Measurements from ENCODE around the gene PCSK4.

Gene PCSK4

DNA sequence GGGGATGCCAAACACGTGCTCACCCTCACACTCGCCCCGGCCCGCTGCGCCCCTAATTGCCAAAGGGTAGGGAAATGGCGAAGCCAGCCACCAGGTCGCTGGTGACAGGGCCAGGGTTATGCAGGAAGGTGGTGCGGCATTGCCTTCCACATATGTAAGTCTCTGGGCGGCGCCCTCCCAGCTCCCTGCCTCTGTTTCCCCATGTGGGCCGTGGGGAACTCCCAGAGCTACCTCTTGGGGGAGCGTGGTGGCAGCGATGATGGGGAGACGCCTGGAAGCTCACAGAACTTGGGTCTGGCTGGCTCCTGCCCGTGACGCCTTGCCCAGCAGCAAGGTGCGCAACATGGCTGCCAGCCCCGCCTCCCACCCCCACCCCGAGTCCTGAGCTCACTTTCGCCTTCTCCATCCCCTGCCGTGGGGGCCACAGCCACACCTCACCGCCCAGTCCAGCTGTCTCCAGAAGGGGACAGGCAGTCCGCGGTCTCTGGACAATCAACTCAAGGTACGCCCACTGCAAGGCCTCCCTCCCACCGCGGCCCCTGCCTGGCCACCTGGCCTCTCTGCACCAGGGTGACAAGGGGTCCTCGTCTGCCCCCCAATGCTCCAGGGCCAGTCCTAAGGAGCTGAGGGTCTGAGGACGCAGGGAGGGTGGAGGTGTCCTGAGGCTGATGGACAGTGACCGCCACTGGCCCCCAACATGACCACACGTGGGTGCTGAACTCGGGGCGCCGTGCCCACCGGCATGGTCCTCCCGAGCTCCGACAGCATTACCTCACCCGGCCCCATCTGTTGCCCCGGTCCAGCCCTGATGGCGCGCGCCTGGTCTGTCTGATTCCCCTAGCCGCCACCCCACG lies 17.7 kb downstream of the PCSK4 start:
- FAIRE-seq: no peak
- no peak for DNase-seq (ENCODE audit: extremely low spot score, insufficient read length, low read depth)

DNA sequence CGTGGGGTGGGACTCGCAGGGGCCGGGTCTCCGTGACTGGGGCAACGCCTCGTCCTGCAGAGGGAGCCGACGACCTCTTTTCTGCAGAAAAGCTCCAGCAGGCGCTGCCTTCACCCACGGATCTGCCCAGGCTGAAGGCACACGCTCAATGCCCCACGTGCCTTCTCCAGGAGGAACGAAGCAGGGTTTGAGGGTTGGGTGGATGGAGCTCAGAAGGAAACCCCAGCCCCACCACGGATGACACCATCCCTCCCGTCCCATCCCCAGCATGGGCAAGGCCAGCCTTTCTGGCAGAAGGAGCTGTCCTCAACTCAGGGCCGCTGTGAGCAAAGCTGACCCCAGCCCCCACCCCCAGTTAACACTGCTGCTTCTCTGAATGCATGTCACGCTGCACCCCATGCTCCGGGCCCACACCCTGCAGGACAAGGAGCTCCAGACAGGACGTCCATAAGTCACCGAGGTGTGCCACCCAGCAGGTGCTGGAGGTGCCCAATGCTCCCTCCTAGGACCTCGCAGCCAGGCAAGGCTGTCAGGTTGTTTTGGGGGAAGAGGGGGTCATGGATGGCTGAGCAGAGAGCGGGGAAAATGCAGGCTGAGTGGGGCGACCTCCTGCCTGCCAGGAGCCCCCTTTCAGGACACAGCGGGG lies 18.5 kb downstream of the PCSK4 start:
- DNase-seq (ENCODE audit: extremely low spot score, insufficient read length, low read depth) (no peak), FAIRE-seq (no peak)

GRCh38 chr19:1471010-1471514 lies 19.1 kb downstream of the PCSK4 start:
- DNase-seq (ENCODE audit: extremely low spot score, insufficient read length, low read depth): no peak
- no peak for FAIRE-seq

DNA sequence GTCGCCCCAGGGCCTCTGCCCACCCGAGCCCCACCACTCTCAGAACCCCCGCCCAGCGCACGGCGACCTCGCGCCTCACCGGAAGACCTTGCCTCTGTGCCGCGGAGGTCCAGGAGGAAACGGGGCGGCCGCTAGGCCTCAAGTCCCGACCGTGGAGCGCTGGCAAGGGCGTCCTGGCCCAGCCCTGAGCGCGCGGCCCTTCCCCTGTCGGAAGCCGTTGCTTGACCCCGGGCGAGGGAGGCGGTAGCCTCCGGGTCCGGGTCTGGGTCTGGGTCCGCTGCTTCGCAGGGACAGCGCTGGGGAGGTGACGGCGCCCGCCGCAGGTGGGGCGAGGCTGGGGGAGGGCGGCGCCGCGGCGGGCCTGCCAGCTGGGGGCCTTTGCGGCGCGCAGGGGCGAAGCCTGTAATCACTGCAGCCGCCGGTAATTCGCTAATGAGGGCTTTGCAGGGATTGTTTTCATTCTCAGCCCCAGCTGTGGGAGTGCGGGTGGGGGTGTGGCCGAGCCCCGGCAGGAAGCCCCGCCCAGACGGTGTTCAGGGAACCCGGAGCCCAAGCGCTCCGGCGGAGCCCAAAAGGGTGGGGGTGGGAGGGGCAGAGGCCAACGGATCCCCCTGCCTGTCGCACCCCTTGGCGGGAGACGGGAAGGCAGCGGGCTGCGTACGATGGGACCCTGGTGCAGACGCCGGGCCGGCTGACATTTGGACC lies 19.7 kb downstream of the PCSK4 start:
- no peak for DNase-seq (ENCODE audit: extremely low spot score, insufficient read length, low read depth)
- peak; percentile 64 for FAIRE-seq

GRCh38 chr19:1470055-1470304 lies 20.2 kb downstream of the PCSK4 start:
- DNase-seq (ENCODE audit: extremely low spot score, insufficient read length, low read depth): no peak
- FAIRE-seq: no peak

GRCh38 chr19:1469255-1470054 lies 20.7 kb downstream of the PCSK4 start:
- no peak for DNase-seq (ENCODE audit: extremely low spot score, insufficient read length, low read depth)
- no peak for FAIRE-seq

GRCh38 chr19:1468821-1469254 lies 21.3 kb downstream of the PCSK4 start:
- FAIRE-seq (no peak), DNase-seq (ENCODE audit: extremely low spot score, insufficient read length, low read depth) (no peak)

DNA sequence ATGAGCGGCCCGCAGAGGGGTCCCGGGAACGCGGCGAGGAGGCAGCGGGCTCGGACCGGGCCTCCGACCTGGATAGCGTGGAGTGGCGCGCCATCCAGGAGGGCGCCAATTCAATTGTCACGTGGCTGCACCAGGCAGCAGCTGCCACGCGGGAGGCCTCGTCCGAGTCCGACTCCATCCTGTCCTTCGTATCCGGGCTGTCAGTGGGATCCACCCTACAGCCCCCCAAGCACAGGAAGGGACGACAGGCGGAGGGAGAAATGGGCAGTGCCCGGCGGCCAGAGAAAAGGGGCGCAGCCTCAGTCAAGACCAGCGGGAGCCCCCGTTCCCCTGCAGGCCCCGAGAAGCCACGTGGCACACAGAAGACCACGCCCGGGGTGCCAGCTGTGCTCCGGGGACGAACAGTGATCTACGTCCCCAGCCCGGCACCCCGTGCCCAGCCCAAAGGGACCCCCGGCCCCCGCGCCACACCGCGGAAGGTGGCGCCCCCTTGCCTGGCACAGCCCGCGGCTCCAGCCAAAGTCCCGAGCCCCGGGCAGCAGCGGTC lies 21.8 kb downstream of the PCSK4 start:
- no peak for FAIRE-seq
- no peak for DNase-seq (ENCODE audit: extremely low spot score, insufficient read length, low read depth)

DNA sequence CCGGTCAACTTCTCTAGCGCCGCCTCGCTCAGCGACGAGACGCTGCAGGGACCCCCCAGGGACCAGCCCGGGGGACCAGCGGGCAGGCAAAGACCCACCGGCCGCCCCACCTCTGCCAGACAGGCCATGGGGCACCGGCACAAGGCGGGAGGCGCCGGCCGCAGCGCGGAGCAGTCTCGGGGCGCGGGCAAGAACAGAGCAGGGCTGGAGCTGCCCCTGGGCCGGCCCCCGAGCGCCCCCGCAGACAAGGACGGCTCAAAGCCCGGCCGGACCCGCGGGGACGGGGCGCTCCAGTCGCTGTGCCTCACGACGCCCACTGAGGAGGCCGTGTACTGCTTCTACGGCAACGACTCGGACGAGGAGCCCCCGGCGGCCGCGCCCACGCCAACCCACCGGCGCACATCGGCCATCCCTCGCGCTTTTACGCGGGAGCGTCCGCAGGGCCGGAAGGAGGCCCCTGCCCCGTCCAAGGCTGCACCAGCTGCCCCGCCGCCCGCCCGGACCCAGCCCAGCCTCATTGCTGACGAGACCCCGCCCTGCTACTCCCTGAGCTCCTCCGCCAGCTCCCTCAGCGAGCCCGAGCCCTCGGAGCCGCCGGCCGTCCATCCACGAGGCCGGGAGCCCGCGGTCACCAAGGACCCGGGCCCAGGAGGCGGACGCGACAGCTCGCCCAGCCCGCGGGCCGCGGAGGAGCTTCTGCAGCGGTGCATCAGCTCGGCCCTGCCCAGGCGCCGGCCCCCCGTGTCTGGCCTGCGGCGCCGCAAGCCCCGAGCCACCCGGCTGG lies 22.5 kb downstream of the PCSK4 start:
- DNase-seq (ENCODE audit: extremely low spot score, insufficient read length, low read depth) (no peak), FAIRE-seq (no peak)

- FAIRE-seq (no peak), DNase-seq (ENCODE audit: extremely low spot score, insufficient read length, low read depth) (no peak)
Observed at GRCh38 chr19:1467215-1467489, 23.0 kb downstream of the PCSK4 start.

DNA sequence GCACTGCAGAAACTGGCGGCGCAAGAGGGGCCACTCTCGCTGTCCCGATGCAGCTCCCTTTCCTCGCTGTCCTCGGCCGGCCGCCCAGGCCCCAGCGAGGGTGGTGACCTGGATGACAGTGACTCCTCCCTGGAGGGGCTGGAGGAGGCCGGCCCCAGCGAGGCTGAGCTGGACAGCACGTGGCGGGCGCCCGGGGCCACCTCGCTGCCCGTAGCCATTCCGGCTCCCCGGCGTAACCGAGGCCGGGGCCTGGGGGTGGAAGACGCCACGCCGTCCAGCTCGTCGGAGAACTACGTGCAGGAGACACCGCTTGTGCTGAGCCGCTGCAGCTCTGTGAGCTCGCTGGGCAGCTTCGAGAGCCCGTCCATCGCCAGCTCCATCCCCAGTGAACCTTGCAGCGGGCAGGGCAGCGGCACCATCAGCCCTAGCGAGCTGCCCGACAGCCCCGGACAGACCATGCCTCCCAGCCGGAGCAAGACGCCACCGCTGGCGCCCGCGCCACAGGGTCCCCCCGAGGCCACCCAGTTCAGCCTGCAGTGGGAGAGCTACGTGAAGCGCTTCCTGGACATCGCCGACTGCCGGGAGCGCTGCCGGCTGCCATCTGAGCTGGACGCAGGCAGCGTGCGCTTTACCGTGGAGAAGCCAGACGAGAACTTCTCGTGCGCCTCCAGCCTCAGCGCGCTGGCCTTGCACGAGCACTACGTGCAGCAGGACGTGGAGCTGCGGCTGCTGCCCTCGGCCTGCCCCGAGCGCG lies 23.5 kb downstream of the PCSK4 start:
- FAIRE-seq (no peak), DNase-seq (ENCODE audit: extremely low spot score, insufficient read length, low read depth) (no peak)

DNA sequence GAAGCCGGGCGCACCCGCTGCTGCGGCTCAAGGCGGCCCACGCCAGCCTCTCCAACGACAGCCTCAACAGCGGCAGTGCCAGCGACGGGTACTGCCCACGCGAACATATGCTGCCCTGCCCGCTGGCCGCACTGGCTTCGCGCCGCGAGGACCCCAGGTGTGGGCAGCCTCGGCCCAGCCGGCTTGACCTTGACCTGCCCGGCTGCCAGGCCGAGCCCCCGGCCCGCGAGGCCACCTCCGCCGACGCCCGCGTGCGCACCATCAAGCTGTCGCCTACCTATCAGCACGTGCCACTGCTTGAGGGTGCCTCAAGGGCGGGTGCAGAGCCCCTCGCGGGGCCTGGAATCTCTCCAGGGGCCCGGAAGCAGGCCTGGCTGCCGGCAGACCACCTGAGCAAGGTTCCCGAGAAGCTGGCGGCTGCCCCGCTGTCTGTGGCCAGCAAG lies 24.1 kb downstream of the PCSK4 start:
- no peak for DNase-seq (ENCODE audit: extremely low spot score, insufficient read length, low read depth)
- FAIRE-seq: no peak

- FAIRE-seq (peak; percentile 49), DNase-seq (ENCODE audit: extremely low spot score, insufficient read length, low read depth) (no peak)
Observed at GRCh38 chr19:1465191-1466016, 24.7 kb downstream of the PCSK4 start.

DNA sequence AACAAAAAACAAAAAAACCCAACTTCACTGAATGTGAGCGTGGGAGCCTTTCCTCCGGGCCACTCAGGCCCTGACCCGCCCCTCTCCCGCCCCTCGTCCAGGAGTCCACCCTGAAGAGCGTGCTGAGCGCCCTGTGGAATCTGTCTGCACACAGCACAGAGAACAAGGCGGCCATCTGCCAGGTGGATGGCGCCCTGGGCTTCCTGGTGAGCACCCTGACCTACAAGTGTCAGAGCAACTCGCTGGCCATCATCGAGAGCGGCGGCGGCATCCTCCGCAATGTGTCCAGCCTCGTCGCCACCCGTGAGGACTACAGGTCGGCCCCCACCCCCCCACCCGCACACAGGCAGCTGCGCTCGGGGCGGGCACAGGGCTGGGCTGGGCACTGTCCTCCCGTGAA lies 28.3 kb downstream of the PCSK4 start:
- FAIRE-seq (no peak), DNase-seq (ENCODE audit: extremely low spot score, insufficient read length, low read depth) (no peak)

- FAIRE-seq: no peak
Observed at GRCh38 chr19:1460033-1460995, 29.8 kb downstream of the PCSK4 start.

GRCh38 chr19:1459479-1459878 lies 30.7 kb downstream of the PCSK4 start:
- no peak for FAIRE-seq
- no peak for DNase-seq (ENCODE audit: extremely low spot score, insufficient read length, low read depth)

More at GRCh38 chr19:1460033-1460995, 29.8 kb downstream of the PCSK4 start:
- no peak for DNase-seq (ENCODE audit: extremely low spot score, insufficient read length, low read depth)

GRCh38 chr19:1457892-1458291 lies 32.3 kb downstream of the PCSK4 start:
- FAIRE-seq: no peak
- no peak for DNase-seq (ENCODE audit: extremely low spot score, insufficient read length, low read depth)

All from GM18507 (cell line).